Chondrocyte (in vitro differentiated cells): ENCODE results near the gene CMIP. TPM values are rescaled to one million over a fixed set of nuclear protein-coding genes. Genes with fewer than 3 reads are reported as not detected.

Experiments used
- DNase-seq: peaks from one replicate; pipeline ENCODE4 v3.0.0; 2021; ENCODE audit warnings: mixed read lengths, low spot score
- H3K27ac Mint-ChIP-seq: one replicate; pipeline ENCODE4 v1.8.0; 2021; ENCODE audit warnings: mild to moderate bottlenecking, moderate library complexity, mixed read lengths; ENCODE audit not compliant: unreplicated experiment
- H3K27me3 Mint-ChIP-seq: 2 replicates; pipeline ENCODE4 v1.8.0; 2021; ENCODE audit warnings: low read depth, mixed read lengths
- H3K36me3 Mint-ChIP-seq: 2 replicates; pipeline ENCODE4 v1.8.0; 2021; ENCODE audit warnings: low read depth, mixed read lengths
- H3K4me1 Mint-ChIP-seq: 2 replicates; pipeline ENCODE4 v1.8.0; 2021; ENCODE audit warnings: low read depth, mild to moderate bottlenecking, mixed read lengths
- H3K4me3 Mint-ChIP-seq: one replicate; pipeline ENCODE4 v1.8.0; 2021; ENCODE audit warnings: mild to moderate bottlenecking, moderate library complexity, mixed read lengths; ENCODE audit not compliant: unreplicated experiment
- H3K9me3 Mint-ChIP-seq: 2 replicates; pipeline ENCODE4 v1.8.0; 2021; ENCODE audit warnings: low read depth, mixed read lengths
- total RNA-seq: library from RNA; stranded (reverse); gene quantifications from 3 replicates; pipeline ENCODE4 v1.2.1, GENCODE V29; 2021
- TF ChIP-seq, protein P1 (sequence below): fragments of 200-600 bp; sonication (generic); IDR thresholded peaks from 2 replicates; pipeline ENCODE4 v1.5.0; 2021; ENCODE audit warnings: antibody characterized with exemption, mild to moderate bottlenecking, moderate library complexity

The CMIP gene
- total RNA-seq, 1 donor from 2014 or later = 62.9 TPM

DNA sequence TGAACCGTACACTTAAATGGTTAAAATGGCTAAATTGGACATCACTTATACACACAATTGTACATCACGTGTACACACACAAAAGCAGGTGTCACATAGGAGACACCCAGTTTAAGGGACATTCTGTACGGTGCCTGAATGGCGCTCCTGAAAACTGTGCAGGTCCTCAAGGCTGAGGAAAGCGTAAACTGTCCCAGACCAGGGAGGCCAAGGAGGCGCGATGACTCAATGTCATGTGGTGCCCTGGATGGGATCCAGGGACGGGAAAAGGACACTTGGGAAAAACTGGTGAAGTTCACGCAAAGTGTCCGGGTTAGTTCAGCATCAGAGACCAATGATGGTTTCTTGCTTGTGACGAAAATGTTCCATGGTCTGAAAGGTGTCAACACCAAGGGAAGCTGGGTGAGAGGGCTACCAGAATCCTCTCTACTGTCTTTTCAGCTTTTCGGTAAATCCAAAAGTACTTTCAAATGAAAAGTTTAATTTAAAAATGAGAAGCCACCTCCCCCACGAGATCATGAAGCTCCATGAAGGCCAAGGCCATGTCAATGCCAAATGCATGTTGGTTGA, 112.2 kb downstream of the CMIP start:
- Mint-ChIP-seq H3K36me3 (no peaks in the 10 kb centered on the region), H3K9me3 (no peaks in the 10 kb centered on the region), H3K27ac (no peak overlapping the region), H3K4me1 (peaks cover 35% of the 10 kb centered on the region), H3K4me3 (no peak overlapping the region), H3K27me3 (no peaks in the 10 kb centered on the region)
- no peak for DNase-seq
- TF ChIP-seq, protein P1, sequence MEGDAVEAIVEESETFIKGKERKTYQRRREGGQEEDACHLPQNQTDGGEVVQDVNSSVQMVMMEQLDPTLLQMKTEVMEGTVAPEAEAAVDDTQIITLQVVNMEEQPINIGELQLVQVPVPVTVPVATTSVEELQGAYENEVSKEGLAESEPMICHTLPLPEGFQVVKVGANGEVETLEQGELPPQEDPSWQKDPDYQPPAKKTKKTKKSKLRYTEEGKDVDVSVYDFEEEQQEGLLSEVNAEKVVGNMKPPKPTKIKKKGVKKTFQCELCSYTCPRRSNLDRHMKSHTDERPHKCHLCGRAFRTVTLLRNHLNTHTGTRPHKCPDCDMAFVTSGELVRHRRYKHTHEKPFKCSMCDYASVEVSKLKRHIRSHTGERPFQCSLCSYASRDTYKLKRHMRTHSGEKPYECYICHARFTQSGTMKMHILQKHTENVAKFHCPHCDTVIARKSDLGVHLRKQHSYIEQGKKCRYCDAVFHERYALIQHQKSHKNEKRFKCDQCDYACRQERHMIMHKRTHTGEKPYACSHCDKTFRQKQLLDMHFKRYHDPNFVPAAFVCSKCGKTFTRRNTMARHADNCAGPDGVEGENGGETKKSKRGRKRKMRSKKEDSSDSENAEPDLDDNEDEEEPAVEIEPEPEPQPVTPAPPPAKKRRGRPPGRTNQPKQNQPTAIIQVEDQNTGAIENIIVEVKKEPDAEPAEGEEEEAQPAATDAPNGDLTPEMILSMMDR = no peak

DNA sequence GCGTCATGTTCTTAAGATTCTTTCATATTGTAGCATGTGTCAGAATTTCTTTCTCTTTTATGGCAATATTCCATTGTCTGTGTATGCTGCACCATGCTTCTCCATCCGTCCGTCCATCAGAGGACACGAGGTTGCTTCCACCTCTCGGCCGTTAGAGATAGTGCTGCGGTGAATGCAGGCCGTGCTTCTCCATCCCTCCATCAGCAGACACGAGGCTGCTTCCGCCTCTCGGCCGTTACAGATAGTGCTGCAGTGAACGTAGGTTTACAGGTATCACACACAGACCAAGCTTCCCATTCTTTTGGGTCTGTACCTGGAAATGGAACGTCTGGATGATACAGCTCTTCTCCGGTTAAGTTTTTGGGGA, 113.5 kb downstream of the CMIP start:
- no peaks in the 10 kb centered on the region for H3K27me3 Mint-ChIP-seq
- no peak overlapping the region for H3K27ac Mint-ChIP-seq
- TF ChIP-seq, protein P1 = no peak
- peaks cover 22% of the 10 kb centered on the region for H3K4me1 Mint-ChIP-seq
- H3K36me3 Mint-ChIP-seq = no peaks in the 10 kb centered on the region
- H3K9me3 Mint-ChIP-seq = no peaks in the 10 kb centered on the region
- DNase-seq = no peak
- no peak overlapping the region for H3K4me3 Mint-ChIP-seq

DNA sequence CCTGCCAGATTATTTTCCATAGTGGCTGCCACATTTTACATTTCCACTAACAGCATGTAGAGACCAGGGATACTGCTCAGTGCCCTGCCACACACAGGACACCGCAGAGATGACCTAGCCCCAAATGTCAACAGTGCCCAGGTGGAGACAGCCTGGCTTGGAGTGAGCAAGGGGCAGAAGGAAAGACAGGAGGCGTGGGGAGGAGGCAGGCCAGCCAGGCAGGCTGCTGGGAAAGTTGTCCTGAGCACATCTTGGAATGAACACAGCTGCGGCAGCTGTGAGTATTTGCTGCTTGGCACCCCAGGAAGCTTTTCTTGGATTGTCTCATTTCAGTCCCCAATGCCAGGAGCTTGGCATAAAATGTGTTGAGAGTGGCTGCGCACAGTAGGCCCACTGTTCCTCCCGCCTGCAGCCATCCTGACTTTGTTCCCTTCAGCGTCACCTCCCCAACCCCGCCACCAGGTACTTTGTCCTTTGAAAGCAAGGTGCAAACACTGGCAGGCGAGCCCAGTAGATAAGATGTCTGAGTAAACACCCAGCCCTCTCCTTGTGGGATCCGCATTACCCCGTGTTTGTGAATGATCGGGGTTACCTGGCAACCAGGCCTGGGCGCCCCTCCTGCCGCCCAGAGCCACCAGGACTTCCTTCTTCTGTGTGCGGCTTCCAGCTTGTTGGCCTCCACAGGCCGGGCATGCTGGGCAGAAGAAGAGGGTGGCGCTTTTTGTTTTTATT, 114.0 kb downstream of the CMIP start:
- no peak overlapping the region for H3K4me3 Mint-ChIP-seq
- no peak for DNase-seq
- no peaks in the 10 kb centered on the region for H3K36me3 Mint-ChIP-seq
- H3K9me3 Mint-ChIP-seq = no peaks in the 10 kb centered on the region
- TF ChIP-seq, protein P1 = no peak
- H3K4me1 Mint-ChIP-seq = peaks cover 17% of the 10 kb centered on the region
- H3K27ac Mint-ChIP-seq = no peak overlapping the region
- no peaks in the 10 kb centered on the region for H3K27me3 Mint-ChIP-seq

DNA sequence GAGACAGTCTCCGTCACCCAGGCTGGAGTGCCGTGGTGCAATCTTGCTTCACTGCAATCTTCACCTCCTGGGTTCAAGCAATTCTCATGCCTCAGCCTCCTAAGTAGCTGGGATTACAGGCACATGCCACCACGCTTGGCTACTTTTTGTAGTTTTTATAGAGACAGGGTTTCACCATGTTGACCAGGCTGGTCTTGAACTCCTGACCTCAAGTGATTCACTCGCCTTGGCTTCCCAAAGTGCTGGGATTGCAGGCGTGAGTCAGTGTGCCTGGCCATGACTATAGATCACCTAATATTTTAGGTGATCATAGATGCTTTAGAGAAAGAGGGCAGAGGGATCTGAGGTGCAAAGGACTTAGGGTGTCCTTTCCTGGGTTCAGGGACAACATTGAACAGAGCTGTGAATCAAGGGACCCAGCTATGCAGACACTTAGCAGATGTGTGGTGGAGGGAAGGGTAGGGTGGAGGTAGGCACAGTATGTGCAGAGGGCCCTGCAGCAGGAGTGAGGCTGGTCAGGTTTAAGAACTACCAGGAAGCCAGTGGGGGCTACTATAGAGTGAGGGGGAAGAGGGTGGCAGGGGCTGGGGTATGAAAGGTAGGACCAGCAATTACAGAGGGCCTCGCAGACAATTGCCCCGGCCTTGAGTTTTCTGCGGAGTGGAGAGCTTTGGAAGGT, 116.5 kb downstream of the CMIP start:
- H3K27me3 Mint-ChIP-seq = no peaks in the 10 kb centered on the region
- H3K9me3 Mint-ChIP-seq = no peaks in the 10 kb centered on the region
- no peaks in the 10 kb centered on the region for H3K36me3 Mint-ChIP-seq
- TF ChIP-seq, protein P1 = no peak
- no peak for DNase-seq
- peaks cover 29% of the 10 kb centered on the region for H3K4me1 Mint-ChIP-seq
- H3K27ac Mint-ChIP-seq = no peak overlapping the region
- no peak overlapping the region for H3K4me3 Mint-ChIP-seq

DNA sequence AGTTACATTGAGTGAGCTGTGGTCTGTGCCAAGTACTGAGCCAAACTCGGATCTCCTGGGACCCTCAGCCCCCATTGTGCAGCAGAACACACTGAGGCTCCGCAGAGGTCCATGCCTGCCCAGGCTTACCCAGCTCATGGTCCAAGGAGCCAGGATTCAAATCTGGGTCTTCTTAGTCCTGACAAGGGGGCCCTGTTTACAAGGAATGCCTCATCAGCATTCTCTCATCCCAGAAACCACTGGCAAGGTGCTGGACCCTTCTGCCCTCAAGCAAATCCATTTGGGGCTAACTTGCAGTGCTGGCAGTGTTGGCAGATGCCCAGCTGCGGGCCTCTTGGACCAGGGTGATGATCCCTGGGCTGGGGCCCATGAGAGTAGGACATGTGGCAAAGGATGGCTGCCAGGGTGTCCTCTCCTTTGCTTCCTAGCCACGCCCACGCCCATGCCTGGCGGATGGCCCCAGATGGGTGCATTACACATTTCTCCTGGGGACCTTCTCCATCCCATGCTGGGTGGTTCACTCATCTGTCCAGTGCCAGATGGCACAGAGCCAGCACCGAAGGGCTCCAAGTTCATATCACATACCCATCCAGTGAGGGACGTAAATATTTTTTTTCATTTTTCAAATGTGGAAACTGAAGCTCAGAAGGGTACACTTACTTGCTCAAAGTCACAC, 117.7 kb downstream of the CMIP start:
- Mint-ChIP-seq H3K27ac (no peak overlapping the region), H3K36me3 (no peaks in the 10 kb centered on the region), H3K4me1 (peaks cover 28% of the 10 kb centered on the region), H3K4me3 (no peak overlapping the region), H3K27me3 (no peaks in the 10 kb centered on the region), H3K9me3 (no peaks in the 10 kb centered on the region)
- no peak for DNase-seq
- TF ChIP-seq, protein P1 = no peak
